ENCODE results near the gene NOXO1. TPM values are rescaled to one million over a fixed set of nuclear protein-coding genes. Genes with fewer than 3 reads are reported as not detected.
A peak's percentile ranks its signal among the peaks of the same experiment; 100 is the strongest.
"Not testable (repeated sequence)": the region's sequence is repeated elsewhere in the genome, so short reads cannot be mapped to it uniquely, and the experiment has no call there.

The NOXO1 gene
- total RNA-seq, 1 donor from 2014 or later, result 1.6 TPM

DNA sequence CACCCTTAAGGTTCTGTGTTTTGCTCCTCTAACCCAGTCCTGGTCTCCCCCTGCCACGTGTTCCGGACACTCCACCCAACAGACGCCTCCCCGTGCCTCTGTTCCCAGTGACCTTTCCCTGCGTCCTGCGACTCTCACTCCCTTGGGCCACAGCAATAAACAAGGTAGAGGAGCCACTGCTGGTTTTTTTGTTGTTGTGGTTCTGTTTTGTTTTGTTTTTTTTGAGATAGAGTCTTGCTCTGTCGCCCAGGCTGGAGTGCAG, 34.6 kb upstream of the NOXO1 start:
- H3K36me3 ChIP-seq (ENCODE audit: control insufficient read depth, insufficient read depth, low read length), result no peaks in the 10 kb centered on the region
- FAIRE-seq, result no peak
- no peak for DNase-seq (ENCODE audit: low read depth)
- H3K4me3 ChIP-seq (ENCODE audit: low read depth, low read length), result no peak overlapping the region
- peaks cover 11% of the 10 kb centered on the region for H3K27me3 ChIP-seq (ENCODE audit: control insufficient read depth, insufficient read depth, low read length)
- no peak for TF ChIP-seq CTCF (IDR thresholded peaks at IDR 0.05; ENCODE audit: insufficient read depth, low read length, severe bottlenecking)

DNA sequence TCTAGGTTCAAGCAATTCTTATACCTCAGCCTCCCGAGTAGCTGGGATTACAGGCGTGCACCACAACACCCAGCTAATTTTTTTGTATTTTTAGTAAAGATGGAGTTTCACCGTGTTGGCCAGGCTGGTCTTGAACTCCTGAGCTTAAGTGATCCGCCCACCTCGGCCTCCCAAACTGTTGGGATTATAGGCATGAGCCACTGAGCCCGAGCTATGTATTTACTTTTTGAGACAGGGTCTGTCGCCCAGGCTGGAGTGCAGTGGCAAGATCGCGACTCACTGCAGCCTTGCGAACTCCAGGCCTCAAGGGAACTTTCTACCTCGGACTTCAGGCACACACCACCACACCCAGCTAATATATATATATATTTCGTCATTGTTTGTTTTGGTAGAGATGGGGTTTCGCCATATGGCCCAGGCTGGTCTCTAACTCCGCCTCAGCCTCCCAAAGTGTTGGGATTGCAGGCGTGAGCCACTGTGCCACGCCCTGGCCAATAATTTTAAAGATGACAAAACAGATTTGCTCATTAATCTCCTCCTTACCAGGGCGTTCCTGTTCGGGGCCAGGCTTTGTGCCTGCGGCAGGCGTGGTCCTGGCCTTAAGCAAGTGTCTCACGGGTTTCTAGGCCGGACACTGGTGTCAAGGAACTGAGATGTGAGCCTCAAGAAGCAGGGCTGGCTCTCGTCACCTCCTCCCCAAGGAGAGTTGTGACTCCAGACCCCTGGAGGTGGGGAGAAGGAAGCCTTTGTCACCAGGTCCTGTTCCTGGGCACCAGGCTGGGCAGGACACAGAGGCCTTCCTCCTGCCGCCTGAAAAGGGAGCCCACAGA, 34.1 kb upstream of the NOXO1 start:
- no peak for TF ChIP-seq CTCF (IDR thresholded peaks at IDR 0.05; ENCODE audit: insufficient read depth, low read length, severe bottlenecking)
- Histone ChIP-seq H3K27me3 (ENCODE audit: control insufficient read depth, insufficient read depth, low read length) (peaks cover 8% of the 10 kb centered on the region), H3K36me3 (ENCODE audit: control insufficient read depth, insufficient read depth, low read length) (no peaks in the 10 kb centered on the region), H3K4me3 (ENCODE audit: low read depth, low read length) (no peak overlapping the region)
- FAIRE-seq (no peak), DNase-seq (ENCODE audit: low read depth) (peak; percentile 93)

DNA sequence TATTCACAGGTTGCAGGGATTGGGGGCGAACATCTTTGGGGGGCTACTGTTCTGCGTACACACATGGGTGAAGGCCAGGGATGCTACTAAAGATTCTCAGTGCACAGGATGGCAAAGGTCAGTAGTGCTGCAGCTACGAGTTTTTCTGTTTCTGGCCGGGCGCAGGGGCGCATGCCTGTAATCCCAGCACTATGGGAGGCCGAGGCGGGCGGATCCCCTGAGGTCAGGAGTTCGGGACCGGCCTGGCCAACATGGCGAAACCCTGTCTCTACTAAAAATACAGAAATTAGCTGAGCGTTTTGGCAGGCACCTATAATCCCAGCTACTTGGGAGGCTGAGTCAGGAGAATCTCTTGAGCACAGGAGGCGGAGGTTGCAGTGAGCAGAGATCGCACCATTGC, 32.3 kb upstream of the NOXO1 start:
- TF ChIP-seq CTCF (IDR thresholded peaks at IDR 0.05; ENCODE audit: insufficient read depth, low read length, severe bottlenecking), result no peak
- no peaks in the 10 kb centered on the region for H3K36me3 ChIP-seq (ENCODE audit: control insufficient read depth, insufficient read depth, low read length)
- DNase-seq (ENCODE audit: low read depth) (no peak), FAIRE-seq (no peak)
- H3K4me3 ChIP-seq (ENCODE audit: low read depth, low read length), result no peak overlapping the region
- H3K27me3 ChIP-seq (ENCODE audit: control insufficient read depth, insufficient read depth, low read length), result no peaks in the 10 kb centered on the region

DNA sequence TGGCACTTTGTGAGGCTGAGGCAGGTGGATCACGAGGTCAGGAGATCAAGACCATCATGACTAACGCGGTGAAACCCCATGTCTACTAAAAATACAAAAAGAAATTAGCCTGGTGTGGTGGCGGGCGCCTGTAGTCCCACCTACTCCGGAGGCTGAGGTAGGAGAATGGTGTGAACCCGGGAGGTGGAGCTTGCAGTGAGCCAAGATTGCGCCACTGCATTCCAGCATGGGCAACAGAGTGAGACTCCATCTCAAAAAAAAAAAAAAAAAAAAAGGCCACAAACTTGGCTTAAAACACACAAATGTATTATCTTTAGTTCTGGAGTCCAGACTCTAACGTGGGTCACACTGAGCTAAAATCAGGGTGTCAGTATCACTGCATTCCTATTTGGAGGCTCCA, 30.5 kb upstream of the NOXO1 start:
- not testable (repeated sequence) for DNase-seq (ENCODE audit: low read depth); FAIRE-seq; H3K36me3 ChIP-seq (ENCODE audit: control insufficient read depth, insufficient read depth, low read length); H3K27me3 ChIP-seq (ENCODE audit: control insufficient read depth, insufficient read depth, low read length); H3K4me3 ChIP-seq (ENCODE audit: low read depth, low read length)

GRCh38 chr16:2009791-2010510, 28.7 kb upstream of the NOXO1 start, which contains the start of gene ZNF598:
TSS of gene ZNF598 (minus strand) at chr16:2009821.
- TF ChIP-seq CTCF (IDR thresholded peaks at IDR 0.05; ENCODE audit: insufficient read depth, low read length, severe bottlenecking), result peak; percentile 9
- no peak for FAIRE-seq
- peak; percentile 52 for DNase-seq (ENCODE audit: low read depth)

GRCh38 chr16:2009164-2009711, 28.0 kb upstream of the NOXO1 start:
- H3K36me3 ChIP-seq (ENCODE audit: control insufficient read depth, insufficient read depth, low read length), result peaks cover 22% of the 10 kb centered on the region
- FAIRE-seq, result no peak
- H3K4me3 ChIP-seq (ENCODE audit: low read depth, low read length), result peak overlapping the region; percentile 59
- TF ChIP-seq CTCF (IDR thresholded peaks at IDR 0.05; ENCODE audit: insufficient read depth, low read length, severe bottlenecking), result no peak
- DNase-seq (ENCODE audit: low read depth), result no peak
- no peaks in the 10 kb centered on the region for H3K27me3 ChIP-seq (ENCODE audit: control insufficient read depth, insufficient read depth, low read length)

More at GRCh38 chr16:2009791-2010510, 28.7 kb upstream of the NOXO1 start, which contains the start of gene ZNF598:
- peak within 1 kb of the TSS; percentile 59 for H3K4me3 ChIP-seq (ENCODE audit: low read depth, low read length)
- H3K36me3 ChIP-seq (ENCODE audit: control insufficient read depth, insufficient read depth, low read length), result peaks cover 17% of the 10 kb centered on the region
- H3K27me3 ChIP-seq (ENCODE audit: control insufficient read depth, insufficient read depth, low read length), result no peaks in the 10 kb centered on the region
